DMS53 (cell line): Measurements from ENCODE around the gene NSF.

Source experiments
- DNase-seq: peaks from one replicate; lab custom pipeline; 2025; lab: John Stamatoyannopoulos, UW

Gene NSF

DNA sequence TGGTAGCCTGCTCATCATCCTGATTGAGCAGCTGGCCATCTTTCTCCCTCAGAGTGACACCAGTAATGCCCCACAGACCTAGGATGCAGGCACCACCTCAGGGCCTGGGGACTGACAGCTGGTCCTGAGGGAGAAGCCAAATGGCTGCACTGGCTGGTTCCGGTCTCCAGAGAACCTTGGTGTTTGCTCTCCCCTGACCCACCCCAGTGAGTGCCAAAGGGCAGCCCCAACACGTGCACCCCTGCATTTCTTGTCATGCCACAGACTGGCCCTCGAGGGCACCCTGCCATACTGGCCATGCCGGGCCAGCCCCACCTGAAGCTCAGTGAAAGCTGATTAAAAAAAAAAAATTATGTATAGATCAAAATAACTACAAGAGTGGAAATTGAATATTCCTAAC is 127.5 kb downstream of the NSF start:
- no peak for DNase-seq

DNA sequence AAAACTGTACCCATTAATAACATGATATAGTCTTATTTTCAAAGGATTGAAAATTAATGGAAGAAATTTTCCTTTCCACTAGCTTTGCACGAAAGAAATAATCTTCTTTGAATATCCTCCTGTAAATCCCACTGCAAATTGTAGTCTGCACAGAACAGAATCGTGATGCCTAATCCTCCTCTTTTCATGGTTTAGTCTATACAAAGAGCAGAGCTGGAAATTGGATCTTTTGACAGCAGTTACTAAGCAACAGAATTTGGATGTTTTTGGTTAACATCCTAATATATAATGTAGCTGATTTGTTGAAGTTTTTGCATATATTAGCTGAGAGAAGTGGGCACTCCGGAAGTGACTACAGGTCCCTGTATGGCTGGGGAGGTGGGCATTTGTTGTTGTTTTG is 129.4 kb downstream of the NSF start:
- DNase-seq: no peak

DNA sequence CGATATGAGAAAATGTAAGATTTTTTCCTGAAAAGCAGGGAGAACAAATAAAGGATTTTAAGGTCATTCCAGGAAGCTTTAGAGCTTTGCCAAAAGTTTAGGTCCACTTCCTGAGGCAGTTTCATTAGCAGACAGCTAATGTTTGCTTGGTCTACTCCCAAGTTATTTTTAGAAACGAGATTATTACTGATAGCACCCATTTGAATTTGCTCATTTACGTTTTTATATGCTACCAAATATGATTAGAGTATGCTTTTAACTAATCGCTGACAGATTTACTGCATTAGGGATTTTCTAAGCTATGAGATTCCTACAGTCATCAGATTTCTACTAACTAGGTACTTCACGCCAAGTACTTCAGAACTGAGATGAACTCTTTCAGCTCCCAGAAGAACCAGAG is 129.9 kb downstream of the NSF start:
- no peak for DNase-seq

DNA sequence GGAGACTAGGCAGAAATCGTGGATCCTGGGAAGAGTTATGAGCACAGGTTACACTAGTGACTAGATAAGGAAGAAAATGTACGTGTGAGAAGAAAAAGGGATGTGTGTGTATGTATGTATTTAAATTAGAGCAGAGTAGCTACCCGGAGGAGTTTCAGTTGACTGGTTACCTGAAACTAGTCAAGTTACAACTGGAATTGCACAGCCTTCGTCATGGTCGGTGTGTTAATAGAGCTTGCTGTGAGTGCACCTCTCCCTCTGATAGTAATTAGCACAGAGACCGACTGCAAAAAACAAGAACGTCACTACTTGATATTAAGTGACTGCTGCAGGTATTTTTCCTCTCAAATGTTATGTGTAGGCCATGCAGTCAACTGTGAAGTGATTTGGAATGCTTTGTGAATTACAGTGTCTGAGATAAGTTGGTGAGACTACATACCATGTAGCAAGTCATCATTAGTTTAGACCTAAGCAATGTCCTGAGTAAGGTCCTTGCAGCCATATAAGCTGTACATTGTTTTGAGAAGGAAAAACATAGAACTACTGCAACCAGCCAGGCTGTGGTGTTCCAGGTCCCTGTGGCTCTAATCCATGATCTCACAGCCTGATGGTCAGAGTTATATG is 132.3 kb downstream of the NSF start:
- DNase-seq: no peak

DNA sequence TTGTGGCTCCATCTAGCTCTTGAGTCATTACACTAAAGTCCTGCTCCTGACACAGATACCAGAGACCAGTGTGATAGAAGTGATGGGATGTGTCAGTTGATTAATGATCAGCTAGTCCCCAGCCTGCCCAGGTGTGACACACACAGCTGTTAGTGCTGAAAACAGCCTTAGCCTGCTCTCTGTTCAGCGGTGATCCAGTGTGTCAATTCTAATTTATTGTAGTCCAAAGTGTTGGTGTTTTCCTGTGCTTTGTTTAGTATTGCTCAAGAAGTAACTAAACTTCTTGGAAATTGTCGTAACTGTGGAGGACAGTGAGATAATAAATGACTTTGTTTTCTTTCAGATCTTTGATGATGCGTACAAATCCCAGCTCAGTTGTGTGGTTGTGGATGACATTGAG is 135.7 kb downstream of the NSF start:
- DNase-seq: peak; percentile 14

DNA sequence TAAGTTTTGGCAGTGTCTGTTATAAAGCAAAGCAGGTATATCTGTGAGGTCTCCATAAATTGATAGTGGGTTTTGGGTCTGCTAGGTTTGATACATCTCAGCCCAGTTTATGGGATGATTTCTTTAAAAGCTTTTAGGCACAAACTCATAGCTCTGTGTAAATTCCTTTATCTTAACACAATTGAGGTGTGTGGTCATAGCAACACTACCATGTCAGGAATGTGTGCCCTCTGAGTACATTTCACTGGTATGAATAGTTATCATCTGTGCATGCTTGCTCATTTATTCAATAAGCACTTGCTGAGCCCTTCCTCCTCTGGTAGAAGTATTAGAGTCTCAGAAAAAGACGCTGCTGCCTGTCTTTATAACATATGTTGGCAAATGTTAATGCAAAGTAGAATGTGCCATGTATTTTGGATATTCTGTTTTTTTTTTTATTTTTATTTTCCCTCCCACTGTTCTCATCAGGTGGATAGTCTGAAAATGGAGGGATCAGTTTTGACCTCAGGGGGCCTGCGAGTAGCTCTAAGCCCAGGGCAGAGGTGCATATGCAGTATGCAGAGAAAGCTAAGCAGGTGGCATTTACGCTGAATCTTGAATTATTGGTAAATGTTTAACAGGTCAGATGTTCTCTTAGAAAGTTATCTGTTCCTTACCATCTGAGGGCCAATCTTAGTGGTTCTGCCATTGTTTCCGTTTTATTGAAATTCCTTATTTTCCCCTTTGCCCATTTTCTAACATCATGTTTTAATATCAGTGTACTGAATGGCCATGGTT is 137.3 kb downstream of the NSF start:
- no peak for DNase-seq

DNA sequence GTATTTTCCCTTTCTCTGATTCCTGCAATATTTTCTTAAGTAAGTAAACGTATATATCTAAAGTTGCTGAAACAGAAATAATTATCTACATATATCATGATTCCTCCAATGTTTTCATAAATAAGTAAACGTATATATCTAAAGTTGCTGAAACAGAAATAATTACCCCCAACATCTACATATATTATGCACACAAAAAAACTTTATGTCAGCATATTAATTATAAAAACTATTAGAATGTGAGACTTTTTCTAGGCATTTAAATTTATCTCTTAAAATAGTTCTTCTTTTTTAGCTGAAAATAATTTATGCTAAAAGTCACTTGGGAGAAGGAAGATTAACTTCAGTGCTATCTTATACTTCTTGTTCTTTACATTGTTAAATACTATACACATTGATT is 139.6 kb downstream of the NSF start:
- no peak for DNase-seq

DNA sequence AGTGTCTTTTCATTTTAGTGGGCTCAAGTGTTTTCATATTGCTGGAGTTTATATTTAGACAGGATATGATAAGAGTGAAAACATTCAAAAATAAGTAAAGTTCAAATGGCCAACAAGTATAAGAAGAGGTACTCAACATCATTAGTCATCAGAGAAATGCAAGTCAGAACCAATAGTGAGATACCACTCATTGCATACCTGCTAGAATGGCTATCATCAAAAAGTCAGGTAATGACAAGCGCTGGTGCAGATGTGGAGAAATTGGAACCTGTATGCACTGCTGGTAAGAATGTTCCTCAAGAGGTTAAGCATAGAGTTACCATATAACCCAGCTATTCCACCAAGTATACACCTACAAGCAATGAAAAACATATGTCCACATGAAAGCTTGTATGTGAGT is 140.2 kb downstream of the NSF start:
- peak; percentile 36 for DNase-seq

DNA sequence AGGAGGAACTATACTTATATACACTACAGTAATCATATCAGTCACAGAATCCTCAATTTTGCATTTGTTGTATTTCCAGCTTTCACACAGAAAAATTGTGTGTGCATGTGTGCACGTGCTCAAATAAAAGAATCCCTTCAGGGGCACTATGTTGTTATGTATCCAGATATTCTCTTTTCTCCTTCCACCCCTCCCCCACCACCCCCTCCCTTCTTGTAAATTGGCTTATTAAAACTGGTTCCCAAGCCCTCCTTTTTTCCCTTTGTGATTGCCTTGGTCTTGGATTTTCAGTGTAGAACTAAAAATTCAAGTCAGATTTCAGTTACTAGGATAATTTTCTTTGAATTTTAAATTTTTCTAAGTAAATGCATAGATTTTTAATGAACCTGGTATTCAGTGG is 141.7 kb downstream of the NSF start:
- no peak for DNase-seq

DNA sequence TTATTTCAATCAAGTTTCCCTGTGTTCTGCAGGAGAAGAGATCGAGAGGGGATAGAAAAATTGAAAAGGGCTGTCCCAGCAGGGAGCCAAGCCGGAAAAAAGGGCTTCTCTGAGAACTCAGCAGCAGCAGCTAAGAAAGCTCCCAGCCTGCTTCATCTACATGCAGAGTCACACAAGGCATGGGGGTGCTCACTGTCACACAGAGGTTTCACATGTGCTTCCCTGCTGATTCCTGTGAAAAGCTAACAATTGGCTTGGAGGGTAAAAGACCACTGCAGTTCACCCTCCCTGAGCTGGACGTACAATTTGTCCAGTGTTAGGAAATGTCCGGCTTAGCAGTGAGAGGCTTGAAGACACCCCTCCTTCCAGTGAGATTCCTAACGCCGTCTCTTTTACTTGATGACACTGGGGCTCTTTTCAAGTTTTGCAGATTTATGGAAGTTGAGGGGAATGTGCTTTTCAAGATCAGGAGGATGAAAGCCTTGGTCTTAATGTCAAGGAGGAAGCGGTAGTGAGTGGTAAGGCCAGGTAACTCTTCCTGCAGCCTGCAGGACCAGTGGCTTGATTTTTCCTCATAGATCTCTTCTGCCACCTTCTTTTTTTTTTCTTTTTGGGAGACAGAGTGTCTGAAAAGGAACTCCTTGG is 142.4 kb downstream of the NSF start:
- DNase-seq: no peak

DNA sequence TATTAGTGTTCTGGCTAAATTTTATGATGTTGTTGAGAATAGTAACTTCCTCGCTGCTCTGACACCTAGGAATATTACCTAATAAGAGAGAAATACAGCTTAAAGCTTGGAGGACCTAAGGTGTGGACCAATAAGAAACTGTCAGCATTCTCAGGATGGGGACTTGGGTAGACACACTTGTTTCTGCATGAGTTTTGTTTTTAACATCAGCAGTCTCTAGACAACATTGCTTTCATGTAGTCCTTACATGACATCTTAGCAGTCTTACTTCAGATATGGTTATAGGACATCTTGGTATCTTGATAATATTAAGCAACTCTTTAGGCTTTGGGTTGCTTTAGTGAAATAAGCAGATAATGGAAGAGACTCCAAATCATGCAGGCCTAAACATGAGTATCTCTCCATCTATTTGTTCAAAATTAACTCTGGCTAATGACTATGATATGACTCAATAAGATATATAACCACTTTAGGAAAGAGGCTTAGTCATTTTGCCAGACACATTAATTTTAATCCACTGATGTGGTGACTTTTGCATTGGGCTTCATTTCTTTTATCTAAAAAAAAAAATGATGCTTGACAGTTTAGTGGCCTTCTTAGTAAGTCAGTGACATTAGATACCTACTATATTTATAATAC is 143.5 kb downstream of the NSF start:
- DNase-seq: no peak

DNA sequence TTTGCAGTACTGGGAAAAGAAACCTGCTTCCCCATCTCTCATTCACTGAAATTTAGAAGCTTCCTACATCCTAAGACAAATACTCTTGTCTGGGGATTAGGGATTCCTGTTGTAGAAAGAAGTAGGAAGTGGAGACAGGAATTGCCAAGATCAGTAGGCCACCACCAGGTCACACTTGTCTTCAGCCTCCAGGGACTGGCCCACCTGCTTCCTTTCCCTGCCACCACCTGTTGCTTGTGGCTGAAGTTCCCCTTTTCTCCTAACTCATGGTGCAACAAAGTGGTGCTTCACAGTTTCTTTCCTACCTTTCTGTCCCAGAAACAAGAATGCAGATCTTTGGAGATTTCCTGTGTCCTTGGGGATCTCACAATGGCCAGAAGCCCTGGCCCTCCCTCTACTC is 145.6 kb downstream of the NSF start:
- no peak for DNase-seq

DNA sequence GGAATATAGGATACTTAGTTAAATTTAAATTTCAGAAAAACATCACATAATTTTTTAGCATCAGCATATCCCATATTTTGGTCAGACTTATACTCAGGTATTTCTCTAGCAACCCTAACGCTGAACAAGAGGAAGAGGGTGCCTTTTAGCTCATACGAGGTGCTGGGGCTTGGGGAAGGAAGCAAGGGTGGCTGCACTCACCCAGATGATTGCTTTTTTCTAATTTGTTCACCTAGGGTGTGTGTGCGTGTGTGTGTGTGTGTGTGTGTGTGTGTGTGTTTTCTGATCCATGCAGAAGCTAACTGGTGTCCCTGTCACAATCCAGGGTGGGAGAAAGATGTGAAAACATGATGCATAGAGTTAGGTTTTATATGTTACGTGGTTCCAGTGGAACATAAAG is 146.9 kb downstream of the NSF start:
- no peak for DNase-seq

DNA sequence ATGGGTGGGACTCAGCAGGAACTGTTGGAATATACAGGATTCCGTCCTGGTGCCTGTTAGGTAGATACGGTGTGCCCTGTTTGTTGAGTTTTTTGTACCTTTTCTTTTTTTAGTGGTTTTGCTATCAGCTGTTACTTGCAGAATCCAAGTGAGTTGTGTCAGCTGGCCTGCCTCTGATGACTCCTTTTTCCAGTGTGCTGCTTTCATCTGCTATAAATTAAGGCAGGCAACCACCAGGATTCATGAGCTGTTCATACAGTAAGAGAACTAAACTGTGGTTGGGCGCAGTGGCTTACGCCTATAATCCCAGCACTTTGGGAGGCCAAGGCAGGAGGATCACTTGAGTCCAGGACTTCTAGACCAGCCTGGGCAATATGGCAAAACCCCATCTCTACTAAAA is 148.1 kb downstream of the NSF start:
- no peak for DNase-seq

DNA sequence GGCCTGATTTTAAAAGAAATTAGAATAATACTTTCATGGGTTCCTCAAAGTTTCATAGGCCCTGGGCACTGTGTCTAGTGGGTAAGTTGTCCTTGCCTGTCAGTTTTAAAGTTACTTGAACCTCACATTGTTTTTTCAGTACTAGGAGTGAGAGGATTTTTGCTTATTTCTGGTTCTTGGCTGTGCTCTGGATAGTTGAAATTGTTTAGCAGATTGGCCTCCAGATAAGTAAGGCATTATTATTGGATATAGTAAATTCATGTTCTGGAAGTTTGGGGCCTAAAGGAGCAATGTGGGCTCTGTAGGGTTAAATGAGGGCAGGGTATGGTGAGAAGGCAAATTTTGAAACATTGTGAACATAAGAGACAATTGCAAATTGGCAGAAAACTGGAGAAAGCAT is 149.5 kb downstream of the NSF start:
- DNase-seq: no peak

DNA sequence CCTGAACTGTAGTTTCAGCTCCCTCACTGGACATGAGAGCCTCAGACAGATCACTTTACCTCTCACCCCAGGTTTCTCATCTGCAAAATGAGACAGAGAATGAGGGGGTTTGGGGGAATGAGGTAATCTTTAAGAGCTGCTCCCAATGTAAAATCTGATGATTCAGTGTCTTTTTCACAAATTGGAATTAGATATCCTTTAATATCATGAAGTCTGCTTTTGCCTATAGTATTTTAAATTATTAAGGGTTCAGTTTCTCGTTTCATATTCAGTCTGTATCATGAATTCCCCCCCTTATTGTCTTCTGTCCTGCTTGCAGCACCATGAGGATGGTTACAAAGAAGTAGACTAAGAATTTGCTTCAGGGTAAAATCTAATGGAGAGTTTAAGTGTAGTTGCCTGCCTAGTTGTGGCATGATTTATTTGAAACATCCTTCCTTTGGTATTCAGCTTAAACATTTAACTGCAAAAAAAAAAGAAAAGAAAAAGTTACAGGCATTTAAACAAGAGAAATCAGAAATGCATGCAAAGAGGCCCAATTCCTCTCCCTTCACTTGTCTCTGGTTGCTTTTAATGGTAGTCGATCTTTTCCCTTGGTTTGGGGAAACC is 150.8 kb downstream of the NSF start:
- DNase-seq: no peak

DNA sequence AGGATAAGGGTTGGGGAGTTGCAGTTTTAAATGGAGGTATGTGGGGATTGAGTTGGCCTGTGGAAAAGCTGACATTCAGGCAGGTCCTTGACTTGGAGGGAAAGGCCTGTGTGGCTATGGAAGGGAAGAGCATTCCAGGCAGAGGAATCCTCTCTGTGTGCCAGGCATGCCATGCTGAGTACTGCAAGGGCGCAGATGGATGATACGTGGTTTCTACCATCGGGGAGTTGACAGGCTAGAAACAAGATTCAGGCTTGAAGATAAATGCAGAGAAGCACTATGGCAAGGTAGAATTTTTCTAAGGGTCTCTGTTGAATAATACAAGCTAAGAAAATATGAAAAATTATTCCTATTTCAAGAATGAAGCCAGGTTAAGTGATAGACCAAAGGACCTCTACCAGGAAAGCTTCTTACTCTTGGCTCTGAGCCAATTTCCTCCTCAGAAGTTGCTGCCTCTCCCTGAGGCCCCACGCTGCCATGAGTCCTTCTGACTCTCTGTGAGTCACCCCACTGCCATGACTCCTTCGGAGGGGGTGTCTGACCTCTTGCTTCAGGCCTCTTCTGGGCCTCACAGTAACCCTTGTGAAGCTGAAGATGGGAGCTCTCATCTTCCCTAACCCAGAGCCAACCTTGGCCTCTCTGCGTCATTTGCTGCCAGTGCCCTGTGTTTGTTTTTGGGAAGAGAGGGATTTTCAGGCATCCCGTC is 152.2 kb downstream of the NSF start:
- peak; percentile 74 for DNase-seq

DNA sequence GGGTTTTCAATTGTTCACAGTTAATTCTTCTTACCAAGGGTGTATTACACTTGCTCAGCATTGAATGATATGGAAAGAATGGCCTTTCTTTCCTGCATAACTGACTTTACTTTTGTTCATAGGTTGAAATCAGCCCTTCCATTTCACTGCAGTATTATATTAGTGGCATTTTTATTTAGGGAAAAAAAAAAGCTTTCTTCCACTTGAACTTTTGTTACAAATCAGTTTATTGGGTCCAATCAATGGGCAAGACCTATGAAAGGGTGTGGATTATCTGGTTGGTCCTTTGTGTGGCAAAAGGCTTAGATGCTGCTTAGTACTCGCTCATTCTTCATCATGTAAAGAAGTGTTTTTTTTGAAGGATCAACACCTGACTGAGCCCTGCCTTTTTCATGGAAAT is 154.0 kb downstream of the NSF start:
- no peak for DNase-seq

DNA sequence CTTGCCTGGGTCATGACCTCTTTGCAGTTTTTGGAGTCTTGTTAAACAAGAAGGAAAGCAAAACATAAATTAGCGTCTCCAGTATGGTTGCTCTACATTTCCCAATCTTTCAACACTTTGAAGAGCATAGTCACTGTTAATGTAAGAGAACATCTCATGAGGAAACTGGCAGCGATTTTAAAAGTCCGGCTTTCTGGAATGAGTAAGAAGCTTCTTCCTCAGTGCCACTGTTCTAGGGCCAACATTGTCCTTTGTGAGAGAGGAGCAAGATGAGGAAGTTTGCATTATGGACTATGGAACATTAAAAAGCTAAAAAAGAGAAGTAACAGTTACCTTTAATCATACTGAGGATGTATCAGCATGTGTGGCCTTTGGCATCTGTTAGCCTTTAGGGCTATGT is 154.9 kb downstream of the NSF start:
- no peak for DNase-seq

DNA sequence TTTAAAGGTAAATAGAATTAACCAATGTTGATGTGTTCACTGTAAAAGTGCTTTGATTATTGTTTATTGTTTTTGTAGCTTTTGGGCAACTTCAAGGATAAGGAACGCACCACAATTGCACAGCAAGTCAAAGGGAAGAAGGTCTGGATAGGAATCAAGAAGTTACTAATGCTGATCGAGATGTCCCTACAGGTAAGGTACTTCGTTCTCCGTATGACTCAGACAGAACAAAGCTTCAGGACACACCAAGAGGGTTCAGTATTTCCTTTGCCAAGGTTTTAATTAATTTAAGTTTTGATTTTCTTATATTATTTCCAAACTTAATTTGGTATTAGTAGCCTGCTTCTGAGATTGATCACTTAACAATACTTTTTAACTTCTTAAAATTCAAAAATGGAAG is 161.0 kb downstream of the NSF start:
- DNase-seq: no peak

DNA sequence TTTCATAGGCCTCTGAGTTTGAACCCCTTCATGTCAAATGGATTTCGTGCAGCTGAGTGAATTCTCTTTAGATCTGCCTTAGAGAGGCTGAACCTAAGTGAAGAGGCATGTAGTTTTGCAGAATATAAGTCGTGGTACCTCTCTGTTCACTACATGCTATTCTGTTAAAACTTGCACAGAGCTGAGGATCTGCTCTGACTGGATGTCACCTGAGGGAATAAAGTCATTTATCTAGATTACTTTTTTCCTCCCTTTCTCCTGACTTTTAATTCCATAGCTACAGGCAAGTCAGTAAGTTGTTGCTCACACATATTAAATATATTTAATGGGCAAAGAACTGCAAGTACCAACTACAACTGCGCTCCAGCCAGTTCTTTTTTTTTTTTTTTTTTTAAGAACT is 163.3 kb downstream of the NSF start:
- no peak for DNase-seq
